Kidney epithelial cell (primary cell): ENCODE measurements around the gene CRIP3. TPM values are rescaled to one million over a fixed set of nuclear protein-coding genes. Genes with fewer than 3 reads are reported as not detected.

Source experiments
- DNase-seq: peaks from one replicate; pipeline ENCODE4 v3.0.0-alpha.2; 2010; ENCODE audit warnings: low read depth
- H3K27me3 ChIP-seq: 2 replicates; pipeline ENCODE4 v1.6.0; 2011; ENCODE audit warnings: low read length; ENCODE audit not compliant: control insufficient read depth, insufficient read depth
- H3K36me3 ChIP-seq: 2 replicates; pipeline ENCODE4 v1.5.1; 2011; ENCODE audit warnings: low read length; ENCODE audit not compliant: control insufficient read depth, insufficient read depth
- H3K4me3 ChIP-seq: 2 replicates; pipeline ENCODE4 v1.5.1; 2011; ENCODE audit warnings: low read depth, mild to moderate bottlenecking, control low read depth, low read length
- CTCF ChIP-seq: IDR thresholded peaks from 2 replicates; pipeline ENCODE4 v1.5.1; 2011; ENCODE audit warnings: mild to moderate bottlenecking, moderate library complexity, low read length, control low read depth, inconsistent platforms; ENCODE audit not compliant: insufficient read depth, poor library complexity, severe bottlenecking
- total RNA-seq: library from RNA; depleted of rRNA; stranded (reverse); fragments of >200 nt; gene quantifications from 2 replicates; pipeline ENCODE4 v1.2.3, GENCODE V29; 2015

The CRIP3 gene
- total RNA-seq, 1 donor from 2014 or later: 0.67 TPM

GRCh38 chr6:43331470-43331869, 22.8 kb upstream of the CRIP3 start:
- Histone ChIP-seq H3K36me3 (no peaks in the 10 kb centered on the region), H3K4me3 (no peak overlapping the region), H3K27me3 (no peaks in the 10 kb centered on the region)
- no peak for DNase-seq
- no peak for TF ChIP-seq CTCF

GRCh38 chr6:43328528-43328927, 19.9 kb upstream of the CRIP3 start:
- H3K27me3 ChIP-seq: no peaks in the 10 kb centered on the region
- H3K36me3 ChIP-seq: no peaks in the 10 kb centered on the region
- no peak for DNase-seq
- no peak overlapping the region for H3K4me3 ChIP-seq
- no peak for TF ChIP-seq CTCF

- no peak for DNase-seq
- Histone ChIP-seq H3K4me3 (no peak overlapping the region), H3K36me3 (no peaks in the 10 kb centered on the region), H3K27me3 (no peaks in the 10 kb centered on the region)
- no peak for TF ChIP-seq CTCF
Observed at GRCh38 chr6:43325876-43326275, 17.2 kb upstream of the CRIP3 start.

GRCh38 chr6:43318011-43318410, 9.4 kb upstream of the CRIP3 start:
- Histone ChIP-seq H3K36me3 (no peaks in the 10 kb centered on the region), H3K4me3 (no peak overlapping the region), H3K27me3 (no peaks in the 10 kb centered on the region)
- no peak for TF ChIP-seq CTCF
- DNase-seq: no peak

- TF ChIP-seq CTCF: no peak
- no peak for DNase-seq
- no peak overlapping the region for H3K4me3 ChIP-seq
Observed at GRCh38 chr6:43313813-43314212, 5.2 kb upstream of the CRIP3 start.

GRCh38 chr6:43311666-43312065, 3.0 kb upstream of the CRIP3 start:
- Histone ChIP-seq H3K4me3 (no peak overlapping the region), H3K36me3 (no peaks in the 10 kb centered on the region), H3K27me3 (peaks cover 12% of the 10 kb centered on the region)
- no peak for DNase-seq
- no peak for TF ChIP-seq CTCF

More at GRCh38 chr6:43313813-43314212, 5.2 kb upstream of the CRIP3 start:
- Histone ChIP-seq H3K27me3 (peaks cover 1% of the 10 kb centered on the region), H3K36me3 (no peaks in the 10 kb centered on the region)
